Measurements from ENCODE around the gene SLC16A3. TPM values are rescaled to one million over a fixed set of nuclear protein-coding genes. Genes with fewer than 3 reads are reported as not detected.

The SLC16A3 gene
- total and polyA plus RNA-seq, 12 donors, result 2.7 to 58.6 (median 32.7) TPM

GRCh38 chr17:82200743-82201497 lies 27.9 kb upstream of the SLC16A3 start:
- WGBS, 4 donors, result 80 to 85% (median 84%) methylated on average over 12 to 13 of the region's 13 CpGs
- H3K27me3 ChIP-seq, result no peaks in the 10 kb centered on the region
- peaks cover 0 to 9% of the 10 kb centered on the region in 2 donors for H3K36me3 ChIP-seq (replicated peaks in 1 of 2)
- intact Hi-C loops (cut with DNase I), result no loop called here
- no peak for DNase-seq
- no peak for TF ChIP-seq CTCF (IDR thresholded peaks at IDR 0.05)
- TF ChIP-seq POLR2A (IDR thresholded peaks at IDR 0.05), result no peak
- no peaks in the 10 kb centered on the region for H3K9me3 ChIP-seq (replicated peaks in 1 of 3)
- H3K4me1 ChIP-seq (replicated peaks in 1 of 2), result peaks cover 6 to 12% of the 10 kb centered on the region in 2 donors
- no peak overlapping the region for H3K4me3 ChIP-seq
- H3K27ac ChIP-seq, result no peak overlapping the region

- no peak for DNase-seq
- no peak overlapping the region for H3K27ac ChIP-seq
- peaks cover 0 to 9% of the 10 kb centered on the region in 2 donors for H3K36me3 ChIP-seq (replicated peaks in 1 of 2)
- H3K9me3 ChIP-seq (replicated peaks in 1 of 3), result no peaks in the 10 kb centered on the region
- no peak overlapping the region for H3K4me3 ChIP-seq
- TF ChIP-seq CTCF (IDR thresholded peaks at IDR 0.05), result no peak
- no peak for TF ChIP-seq POLR2A (IDR thresholded peaks at IDR 0.05)
- 87 to 94% (median 92%) methylated on average over 7 to 23 of the region's 23 CpGs for WGBS, 4 donors
- intact Hi-C loops (cut with DNase I), result no loop called here
- no peaks in the 10 kb centered on the region for H3K27me3 ChIP-seq
- H3K4me1 ChIP-seq (replicated peaks in 1 of 2), result peaks cover 6 to 16% of the 10 kb centered on the region in 2 donors
Observed at GRCh38 chr17:82201498-82201910, 27.3 kb upstream of the SLC16A3 start.

- no peak for DNase-seq
- 67 to 85% (median 77%) methylated on average over 5 to 10 of the region's 10 CpGs for WGBS, 4 donors
- TF ChIP-seq POLR2A (IDR thresholded peaks at IDR 0.05), result no peak
- no peak for TF ChIP-seq CTCF (IDR thresholded peaks at IDR 0.05)
- Histone ChIP-seq H3K9me3 (replicated peaks in 1 of 3) (no peaks in the 10 kb centered on the region), H3K36me3 (replicated peaks in 1 of 2) (peaks cover 0 to 2% of the 10 kb centered on the region in 2 donors), H3K27me3 (no peaks in the 10 kb centered on the region), H3K4me3 (no peak overlapping the region), H3K27ac (no peak overlapping the region), H3K4me1 (replicated peaks in 1 of 2) (peaks cover 6 to 16% of the 10 kb centered on the region in 2 donors)
- intact Hi-C loops (cut with DNase I), result no loop called here
Observed at GRCh38 chr17:82202981-82203380, 25.9 kb upstream of the SLC16A3 start.

- 88 to 91% (median 90%) methylated on average over 9 to 19 of the region's 19 CpGs for WGBS, 4 donors
- H3K27ac ChIP-seq, result no peak overlapping the region
- intact Hi-C loops (cut with DNase I), result no loop called here
Observed at GRCh38 chr17:82203920-82204319, 24.9 kb upstream of the SLC16A3 start.

More at GRCh38 chr17:82203920-82204319, 24.9 kb upstream of the SLC16A3 start:
- DNase-seq, result no peak
- H3K27me3 ChIP-seq, result no peaks in the 10 kb centered on the region
- H3K36me3 ChIP-seq (replicated peaks in 1 of 2), result no peaks in the 10 kb centered on the region
- no peak overlapping the region for H3K4me3 ChIP-seq
- TF ChIP-seq CTCF (IDR thresholded peaks at IDR 0.05) (no peak), POLR2A (IDR thresholded peaks at IDR 0.05) (no peak)
- peaks cover 6 to 16% of the 10 kb centered on the region in 2 donors for H3K4me1 ChIP-seq (replicated peaks in 1 of 2)
- H3K9me3 ChIP-seq (replicated peaks in 1 of 3), result no peaks in the 10 kb centered on the region

Measured in adrenal gland (tissue), 12 donors.